Measurements from ENCODE around the gene DLGAP3.

The DLGAP3 gene

GRCh38 chr1:34898330-34898761, 31.1 kb downstream of the DLGAP3 start:
- no peak for DNase-seq (ENCODE audit: extremely low spot score)
- CTCF ChIA-PET = no interaction called here
- POLR2A ChIA-PET = no interaction called here
- TF ChIP-seq SUZ12 (IDR thresholded peaks at IDR 0.05) (no peak), TARDBP (IDR thresholded peaks at IDR 0.05) (no peak), ARNT (IDR thresholded peaks at IDR 0.05) (no peak), SP1 (IDR thresholded peaks at IDR 0.05) (no peak), FOXA1 (IDR thresholded peaks at IDR 0.05) (no peak), HDGF (IDR thresholded peaks at IDR 0.05; ENCODE audit: borderline replicate concordance) (no peak), PKNOX1 (IDR thresholded peaks at IDR 0.05) (no peak), FOXK2 (IDR thresholded peaks at IDR 0.05) (no peak)

GRCh38 chr1:34896612-34897011, 32.8 kb downstream of the DLGAP3 start:
- CTCF ChIA-PET = no interaction called here
- POLR2A ChIA-PET = no interaction called here
- no peak for TF ChIP-seq SUZ12 (IDR thresholded peaks at IDR 0.05)
- TF ChIP-seq L3MBTL2 (conservative IDR thresholded peaks at IDR 0.05) = no peak
- TF ChIP-seq NFRKB (IDR thresholded peaks at IDR 0.05) = no peak
- TF ChIP-seq FOXA1 (IDR thresholded peaks at IDR 0.05) = no peak
- no peak for TF ChIP-seq PKNOX1 (IDR thresholded peaks at IDR 0.05)
- no peak for TF ChIP-seq TARDBP (IDR thresholded peaks at IDR 0.05)
- TF ChIP-seq BHLHE40 (IDR thresholded peaks at IDR 0.05; ENCODE audit: borderline replicate concordance) = no peak
- TF ChIP-seq CTBP1 (IDR thresholded peaks at IDR 0.05; ENCODE audit: borderline replicate concordance) = no peak
- no peak for TF ChIP-seq ARNT (IDR thresholded peaks at IDR 0.05)
- no peak for TF ChIP-seq ELF4 (IDR thresholded peaks at IDR 0.05)
- no peak for TF ChIP-seq HDGF (IDR thresholded peaks at IDR 0.05; ENCODE audit: borderline replicate concordance)
- DNase-seq (ENCODE audit: extremely low spot score) = no peak

GRCh38 chr1:34889705-34890104, 39.7 kb downstream of the DLGAP3 start:
- POLR2A ChIA-PET = no interaction called here
- CTCF ChIA-PET = no interaction called here
- no peak for DNase-seq (ENCODE audit: extremely low spot score)
- TF ChIP-seq ELF4 (IDR thresholded peaks at IDR 0.05) = no peak
- TF ChIP-seq CTBP1 (IDR thresholded peaks at IDR 0.05; ENCODE audit: borderline replicate concordance) = no peak
- TF ChIP-seq PKNOX1 (IDR thresholded peaks at IDR 0.05) = no peak
- TF ChIP-seq FOXM1 (IDR thresholded peaks at IDR 0.05; ENCODE audit: borderline replicate concordance) = no peak
- no peak for TF ChIP-seq SP1 (IDR thresholded peaks at IDR 0.05)
- TF ChIP-seq LEF1 (IDR thresholded peaks at IDR 0.05; ENCODE audit: borderline replicate concordance) = no peak
- TF ChIP-seq ARNT (IDR thresholded peaks at IDR 0.05) = no peak
- no peak for TF ChIP-seq FOXA1 (IDR thresholded peaks at IDR 0.05)
- TF ChIP-seq L3MBTL2 (conservative IDR thresholded peaks at IDR 0.05) = no peak
- TF ChIP-seq ZNF384 (IDR thresholded peaks at IDR 0.05) = no peak
- TF ChIP-seq NFRKB (IDR thresholded peaks at IDR 0.05) = no peak
- no peak for TF ChIP-seq HDGF (IDR thresholded peaks at IDR 0.05; ENCODE audit: borderline replicate concordance)

GRCh38 chr1:34887593-34887992, 41.9 kb downstream of the DLGAP3 start:
- TF ChIP-seq ZNF384 (IDR thresholded peaks at IDR 0.05) = no peak
- TF ChIP-seq FOXM1 (IDR thresholded peaks at IDR 0.05; ENCODE audit: borderline replicate concordance) = no peak
- TF ChIP-seq SP1 (IDR thresholded peaks at IDR 0.05) = no peak
- no peak for TF ChIP-seq FOXK2 (IDR thresholded peaks at IDR 0.05)
- TF ChIP-seq PKNOX1 (IDR thresholded peaks at IDR 0.05) = no peak
- TF ChIP-seq HDGF (IDR thresholded peaks at IDR 0.05; ENCODE audit: borderline replicate concordance) = no peak
- no peak for TF ChIP-seq ARNT (IDR thresholded peaks at IDR 0.05)
- TF ChIP-seq FOXA1 (IDR thresholded peaks at IDR 0.05) = no peak
- TF ChIP-seq TARDBP (IDR thresholded peaks at IDR 0.05) = no peak
- TF ChIP-seq BHLHE40 (IDR thresholded peaks at IDR 0.05; ENCODE audit: borderline replicate concordance) = no peak
- DNase-seq (ENCODE audit: extremely low spot score) = no peak
- ChIA-PET POLR2A (no interaction called here), CTCF (no interaction called here)

GRCh38 chr1:34885405-34886247, 43.8 kb downstream of the DLGAP3 start:
- DNase-seq (ENCODE audit: extremely low spot score) = no peak
- TF ChIP-seq SP1 (IDR thresholded peaks at IDR 0.05) (no peak), ZNF384 (IDR thresholded peaks at IDR 0.05) (no peak)
- POLR2A ChIA-PET = no interaction called here
- CTCF ChIA-PET = no interaction called here

GRCh38 chr1:34884961-34885360, 44.5 kb downstream of the DLGAP3 start:
- no peak for TF ChIP-seq SUZ12 (IDR thresholded peaks at IDR 0.05)
- no peak for TF ChIP-seq FOXA1 (IDR thresholded peaks at IDR 0.05)
- TF ChIP-seq L3MBTL2 (conservative IDR thresholded peaks at IDR 0.05) = no peak
- no peak for TF ChIP-seq PKNOX1 (IDR thresholded peaks at IDR 0.05)
- no peak for TF ChIP-seq SP1 (IDR thresholded peaks at IDR 0.05)
- no peak for TF ChIP-seq ARNT (IDR thresholded peaks at IDR 0.05)
- no peak for TF ChIP-seq FOXK2 (IDR thresholded peaks at IDR 0.05)
- TF ChIP-seq TARDBP (IDR thresholded peaks at IDR 0.05) = no peak
- no peak for TF ChIP-seq LEF1 (IDR thresholded peaks at IDR 0.05; ENCODE audit: borderline replicate concordance)
- no peak for TF ChIP-seq CTBP1 (IDR thresholded peaks at IDR 0.05; ENCODE audit: borderline replicate concordance)
- TF ChIP-seq FOXM1 (IDR thresholded peaks at IDR 0.05; ENCODE audit: borderline replicate concordance) = no peak
- POLR2A ChIA-PET = no interaction called here
- CTCF ChIA-PET = no interaction called here
- DNase-seq (ENCODE audit: extremely low spot score) = no peak

Measured in HEK293T (cell line).